Activated T-cell treated with anti-CD3 and anti-CD28 coated beads for 24 hours (primary cell): ENCODE measurements around the gene AURKB.

Experiments used
- DNase-seq: peaks from one replicate; pipeline ENCODE4 v3.0.0-alpha.2; 2020; ENCODE audit warnings: low read depth

Gene AURKB

DNA sequence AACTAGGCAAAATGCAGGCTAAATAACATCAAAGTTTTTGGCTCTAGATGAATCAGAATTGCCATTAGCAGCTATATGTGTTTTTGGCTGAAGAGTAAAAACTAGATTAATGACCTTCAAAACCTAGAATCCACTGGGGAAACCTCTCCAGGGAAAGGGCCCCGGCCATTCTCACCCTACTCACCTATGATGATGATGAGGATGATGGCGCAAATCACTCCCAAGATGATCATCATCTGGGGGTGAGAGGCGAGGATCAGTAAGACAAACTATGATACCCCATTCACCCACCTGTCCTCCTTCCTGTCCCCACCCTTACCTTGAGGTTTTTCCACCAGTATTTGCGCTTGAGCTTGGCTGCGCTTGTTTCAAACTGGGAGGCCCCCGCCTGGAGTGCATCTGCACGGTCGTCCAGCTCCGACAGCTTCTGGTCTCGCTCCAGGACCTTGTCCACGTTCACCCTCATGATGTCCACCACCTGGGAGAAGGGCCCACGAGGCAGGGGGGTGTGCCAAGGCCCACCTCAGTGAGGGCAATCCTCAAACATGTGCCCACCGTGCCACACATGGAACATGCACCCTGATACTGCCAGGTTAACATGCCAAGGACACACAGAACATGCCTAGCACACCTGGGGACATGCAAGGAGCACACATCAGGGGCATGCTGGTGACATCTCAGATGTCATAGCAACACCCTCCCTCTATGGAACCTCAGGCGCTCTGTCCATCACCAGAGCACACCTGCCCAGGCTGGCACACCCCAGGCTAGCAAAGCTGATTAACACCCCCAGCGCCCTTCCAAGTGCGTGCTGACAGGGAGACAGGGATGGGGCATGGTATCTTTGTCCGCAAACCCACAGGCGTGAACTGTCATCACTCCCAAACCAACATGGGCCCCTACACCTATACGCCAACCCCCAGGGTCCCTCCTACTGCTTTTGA is 48.8 kb downstream of the AURKB start:
- DNase-seq, result no peak

DNA sequence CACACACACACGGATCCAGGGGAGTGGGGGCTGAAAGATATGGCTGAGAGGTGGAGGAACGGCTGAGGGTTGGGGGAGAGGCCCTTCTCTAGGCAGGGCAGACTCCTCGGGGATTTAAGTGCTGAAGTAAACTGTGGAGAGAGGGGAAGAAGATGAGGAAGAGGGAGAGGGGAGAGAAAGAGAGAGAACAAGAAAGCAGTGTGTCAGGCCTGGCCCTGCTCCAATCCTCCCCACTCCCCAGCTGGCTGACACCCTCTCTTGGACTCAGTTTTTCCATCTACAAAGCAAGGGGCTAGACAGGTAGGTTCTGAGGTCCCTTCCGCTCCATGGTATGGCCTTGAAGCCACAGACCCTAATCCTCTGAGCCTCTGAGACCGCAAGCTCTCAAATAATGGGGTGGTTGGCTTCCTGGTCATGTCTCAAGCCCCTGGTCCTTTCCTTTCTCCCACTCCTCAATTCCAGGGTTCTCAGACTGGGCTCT is 49.6 kb downstream of the AURKB start:
- no peak for DNase-seq

DNA sequence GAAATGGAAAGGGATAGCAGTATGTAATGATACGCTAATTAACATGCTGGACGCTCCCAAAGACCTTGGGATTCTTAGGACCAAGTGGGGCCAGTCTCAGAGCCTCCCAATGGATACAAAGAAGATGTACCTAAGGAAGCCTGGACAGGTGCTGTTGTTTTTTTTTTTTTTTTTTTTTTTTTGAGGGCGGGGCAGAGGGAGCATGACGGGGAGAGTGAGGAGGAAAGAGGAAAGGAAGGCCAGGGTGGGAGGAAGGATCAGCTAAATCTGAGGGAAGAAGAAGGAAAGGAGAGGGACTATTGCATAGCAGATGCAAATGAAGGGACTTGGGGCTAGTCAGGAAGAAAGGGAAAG is 50.2 kb downstream of the AURKB start:
- DNase-seq, result no peak

DNA sequence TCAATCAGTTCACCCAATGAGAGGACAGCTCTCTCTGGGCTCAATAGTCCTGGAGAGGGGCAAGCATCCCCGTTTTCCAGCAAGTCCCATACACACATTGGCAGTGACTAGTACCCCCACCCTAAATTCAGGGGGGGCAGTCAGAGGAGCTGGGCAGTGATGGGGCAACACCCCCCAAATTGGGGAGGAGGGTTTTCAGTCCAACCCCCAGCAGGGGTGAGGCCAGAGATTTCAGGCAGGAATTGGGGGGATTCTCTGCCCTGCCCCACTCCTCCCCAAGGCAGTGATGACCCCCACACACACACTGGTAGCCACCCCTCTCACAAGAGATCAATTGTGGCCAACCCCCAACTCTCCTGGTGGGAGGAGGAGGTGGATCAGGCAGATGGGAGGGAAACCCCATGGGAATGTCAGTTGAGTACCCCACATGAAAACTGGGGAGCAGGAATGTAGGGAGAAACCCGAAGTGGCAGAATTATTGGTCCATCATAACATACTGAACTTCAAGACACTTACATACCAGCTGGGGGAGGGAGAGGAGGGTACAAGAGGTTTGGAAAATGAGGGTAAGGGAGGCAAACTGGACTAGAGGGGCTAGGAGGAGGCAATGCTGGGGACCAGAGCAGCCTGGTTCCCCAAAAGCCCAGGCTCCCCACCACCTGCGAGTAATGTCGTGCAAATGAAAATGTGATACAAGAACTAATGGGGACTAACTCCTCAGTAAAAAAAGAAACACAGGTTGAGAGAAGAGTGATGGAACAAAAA is 50.7 kb downstream of the AURKB start:
- no peak for DNase-seq

DNA sequence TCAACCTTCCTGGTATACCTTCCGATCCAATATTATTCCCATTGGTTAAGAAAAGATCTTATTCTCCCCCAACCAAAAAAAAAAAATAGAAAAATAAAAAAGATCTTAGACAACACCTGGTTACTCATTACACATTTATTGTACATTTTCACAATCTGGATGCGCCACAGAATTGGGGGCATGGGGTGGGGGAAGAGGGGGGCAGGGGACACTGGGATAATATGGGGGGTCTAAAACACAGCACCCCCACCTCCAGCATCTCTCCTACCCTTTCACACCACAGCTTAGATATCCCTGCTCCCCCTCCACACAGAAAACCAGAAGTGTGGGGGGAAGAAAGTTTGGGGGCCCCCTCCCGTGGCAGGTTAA is 51.4 kb downstream of the AURKB start:
- no peak for DNase-seq

DNA sequence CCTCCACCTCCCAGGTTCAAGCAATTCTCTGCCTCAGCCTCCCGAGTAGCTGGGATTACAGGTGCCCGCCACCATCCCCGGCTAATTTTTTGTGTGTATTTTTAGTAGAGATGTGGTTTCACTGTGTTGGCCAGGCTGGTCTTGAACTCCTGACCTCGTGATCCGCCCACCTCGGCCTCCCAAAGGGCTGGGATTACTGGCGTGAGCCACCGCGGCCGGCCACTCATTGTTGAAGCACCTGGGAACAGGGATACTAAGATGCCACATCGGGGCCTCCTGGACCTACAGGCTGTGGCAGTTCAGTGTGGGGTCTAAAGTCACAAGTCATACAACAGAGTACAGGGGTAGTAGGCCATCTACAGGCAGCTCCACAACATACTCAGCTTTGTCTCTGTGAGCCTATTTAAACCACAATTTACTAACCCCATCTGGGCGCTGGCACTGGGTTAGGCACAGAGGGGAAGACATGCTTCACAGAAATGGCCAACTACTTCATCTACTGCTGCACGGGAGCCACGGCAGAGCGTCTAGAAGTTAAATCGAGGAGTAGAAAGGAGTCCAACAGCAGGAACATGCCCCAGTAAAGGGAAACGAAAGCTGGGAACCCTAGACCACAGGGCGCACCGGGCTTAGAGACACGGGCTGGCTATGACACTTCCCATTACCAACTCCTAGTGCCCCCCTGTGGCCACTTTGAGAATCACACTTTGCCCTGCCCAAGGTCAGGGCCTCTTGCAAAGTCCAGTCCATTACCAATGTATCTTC is 51.9 kb downstream of the AURKB start:
- DNase-seq, result peak; percentile 81

DNA sequence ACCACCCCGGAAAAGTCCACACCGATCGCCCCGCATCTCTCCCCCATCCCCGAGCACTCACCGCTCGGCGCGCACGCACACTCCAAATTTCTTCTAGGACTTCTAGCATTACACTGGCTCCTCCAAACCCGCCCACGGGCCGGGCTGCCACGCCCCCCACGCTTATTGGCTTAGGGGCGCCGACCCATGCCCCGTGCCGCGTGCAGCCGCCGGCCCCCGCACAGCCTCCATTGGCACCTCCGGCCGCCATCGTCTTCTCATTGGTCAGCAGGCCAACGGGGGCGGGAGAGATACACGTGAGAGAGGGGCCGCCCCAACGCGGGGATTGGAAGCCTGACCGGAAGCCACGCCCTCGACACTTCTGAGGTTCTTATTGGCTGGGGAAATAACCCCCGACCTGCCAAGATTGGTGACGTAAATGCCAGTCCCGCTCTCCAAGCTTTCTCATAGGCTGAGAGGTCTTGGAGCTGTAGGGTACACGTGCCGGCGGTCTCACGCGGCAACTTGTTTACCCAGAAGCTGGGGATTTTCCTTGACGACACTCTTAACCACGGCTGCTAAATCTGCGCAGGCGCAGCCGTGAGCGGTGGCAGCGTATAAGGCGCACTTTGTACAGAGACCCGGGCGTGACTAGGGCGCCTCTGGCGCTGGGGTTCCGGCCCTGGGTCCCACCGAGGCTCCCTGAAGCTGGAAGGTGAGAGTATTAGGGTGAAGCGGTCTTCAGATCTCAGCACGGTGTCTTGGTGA is 54.0 kb downstream of the AURKB start:
- DNase-seq, result peak; percentile 100

GRCh38 chr17:8155996-8156245 is 54.5 kb downstream of the AURKB start:
- DNase-seq, result no peak

DNA sequence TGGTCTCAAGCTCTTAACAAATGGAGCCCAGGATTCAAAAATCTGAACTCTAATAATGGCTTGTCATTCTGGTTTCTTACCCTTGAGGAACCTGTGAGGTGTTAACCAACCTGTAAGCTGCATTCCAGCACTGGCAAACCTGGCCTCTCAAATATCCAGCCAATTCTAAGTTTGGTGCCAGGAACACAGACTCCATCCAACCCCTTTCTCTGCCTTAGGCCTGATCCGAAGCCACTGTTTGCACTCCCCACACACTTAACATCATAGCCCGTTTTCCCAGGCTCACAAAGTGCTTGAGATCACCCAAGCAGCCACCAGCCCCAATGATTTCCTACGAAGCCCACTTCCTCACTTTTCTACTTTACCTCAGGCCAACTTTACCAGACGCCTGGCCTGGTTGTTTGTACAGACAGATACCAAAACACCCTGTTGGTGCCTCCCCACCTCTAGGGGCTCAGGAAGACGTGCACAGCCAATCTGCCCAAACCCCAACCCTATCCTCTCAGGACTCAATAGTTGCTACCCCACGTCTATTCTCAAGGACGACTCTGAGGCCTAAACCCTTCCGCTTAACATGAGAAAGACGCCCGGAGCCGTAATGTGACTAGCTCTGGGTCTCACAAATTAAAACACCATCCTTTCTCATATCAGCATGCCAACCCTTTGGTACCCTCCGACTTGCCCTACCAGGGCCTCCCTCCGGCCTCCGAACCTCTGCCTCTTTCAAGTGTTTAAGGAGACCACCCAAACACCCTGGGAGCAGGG is 55.0 kb downstream of the AURKB start:
- no peak for DNase-seq
